HG03196 (cell line): ENCODE measurements around the gene KIF7.
A peak's percentile ranks its signal among the peaks of the same experiment; 100 is the strongest.
"Not testable (repeated sequence)": the region's sequence is repeated elsewhere in the genome, so short reads cannot be mapped to it uniquely, and the experiment has no call there.

Experiments
- ATAC-seq: cut with Tn5 transposase; IDR thresholded peaks from one replicate; pipeline ENCODE4 v1.9.1; 2021; ENCODE audit not compliant: unreplicated experiment

KIF7 gene

GRCh38 chr15:89654847-89655805 lies at the start of gene KIF7:
Gene KIF7, minus strand, starts transcription at chr15:89655467. Its CDS starts 2,537 bp downstream, at chr15:89652930.
- ATAC-seq = no peak

- ATAC-seq = no peak
Observed at GRCh38 chr15:89704411-89704810, 49.1 kb upstream of the KIF7 start.

DNA sequence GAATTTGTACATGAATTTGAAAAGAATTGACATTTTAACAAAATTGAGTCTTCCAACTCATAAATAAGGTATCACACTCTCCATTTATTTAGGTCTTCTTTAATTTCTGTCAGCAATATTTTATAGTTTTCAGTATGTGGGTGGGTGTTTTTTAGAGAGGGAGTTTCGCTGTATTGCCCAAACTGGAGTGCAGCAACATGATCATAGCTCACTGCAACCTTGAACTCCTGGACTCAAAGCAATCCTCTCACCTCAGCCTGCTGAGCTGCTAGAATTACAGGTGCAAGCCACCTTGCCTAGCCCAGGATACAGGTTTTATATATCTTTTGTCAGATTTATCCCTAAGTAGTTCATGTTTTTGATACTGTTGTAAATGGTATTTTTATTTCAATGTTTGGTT lies 39.9 kb upstream of the KIF7 start:
- no peak for ATAC-seq

GRCh38 chr15:89693696-89694095 lies 38.4 kb upstream of the KIF7 start:
- no peak for ATAC-seq

GRCh38 chr15:89693091-89693490 lies 37.8 kb upstream of the KIF7 start:
- ATAC-seq = no peak

- peak; percentile 84 for ATAC-seq
Observed at GRCh38 chr15:89690276-89691218, 35.3 kb upstream of the KIF7 start, which contains the start of the genes PEX11A and WDR93. Gene PEX11A, minus strand, starts transcription at chr15:89690754. Its CDS starts 122 bp downstream, at chr15:89690632. Gene WDR93, plus strand, starts transcription at chr15:89690811. Its CDS starts 10,936 bp downstream, at chr15:89701747.

DNA sequence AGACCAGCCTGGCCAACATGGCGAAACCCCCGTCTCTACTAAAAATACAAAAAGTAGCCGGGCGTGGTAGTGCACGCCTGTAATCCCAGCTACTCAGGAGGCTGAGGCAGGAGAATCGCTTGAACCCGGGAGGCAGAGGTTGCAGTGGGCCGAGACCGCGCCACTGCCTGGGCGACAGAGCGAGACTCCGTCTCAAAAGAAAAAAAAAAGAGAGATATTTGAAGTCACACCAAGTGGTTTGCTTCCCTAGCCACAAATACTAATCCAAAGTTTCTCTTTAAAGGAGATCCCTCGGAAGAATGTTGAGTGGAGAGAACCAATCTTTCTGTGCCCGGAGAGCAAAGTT lies 34.6 kb upstream of the KIF7 start:
- ATAC-seq = not testable (repeated sequence)

DNA sequence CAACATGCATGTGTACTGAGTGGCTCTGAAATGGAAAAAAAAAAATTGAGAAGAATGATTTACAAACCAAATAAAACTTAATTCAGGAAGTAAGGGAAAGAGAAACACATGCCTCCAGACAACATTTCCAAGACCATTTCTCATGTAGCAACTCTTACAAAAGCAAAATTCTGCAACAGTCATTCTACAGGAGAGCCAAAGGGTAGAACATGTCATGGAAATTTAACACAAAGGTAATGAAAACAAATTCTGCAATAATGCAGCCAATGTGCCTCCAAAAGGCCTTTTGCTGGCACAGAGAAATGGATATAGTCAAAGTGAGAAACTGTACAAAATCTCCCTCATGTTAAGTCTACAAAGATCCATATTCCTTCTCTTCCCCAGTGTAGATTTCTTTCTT lies 31.3 kb upstream of the KIF7 start:
- ATAC-seq = no peak

GRCh38 chr15:89685995-89686394 lies 30.7 kb upstream of the KIF7 start:
- no peak for ATAC-seq

- no peak for ATAC-seq
Observed at GRCh38 chr15:89681146-89681545, 25.9 kb upstream of the KIF7 start.

- ATAC-seq = no peak
Observed at GRCh38 chr15:89680282-89680873, 25.1 kb upstream of the KIF7 start.

DNA sequence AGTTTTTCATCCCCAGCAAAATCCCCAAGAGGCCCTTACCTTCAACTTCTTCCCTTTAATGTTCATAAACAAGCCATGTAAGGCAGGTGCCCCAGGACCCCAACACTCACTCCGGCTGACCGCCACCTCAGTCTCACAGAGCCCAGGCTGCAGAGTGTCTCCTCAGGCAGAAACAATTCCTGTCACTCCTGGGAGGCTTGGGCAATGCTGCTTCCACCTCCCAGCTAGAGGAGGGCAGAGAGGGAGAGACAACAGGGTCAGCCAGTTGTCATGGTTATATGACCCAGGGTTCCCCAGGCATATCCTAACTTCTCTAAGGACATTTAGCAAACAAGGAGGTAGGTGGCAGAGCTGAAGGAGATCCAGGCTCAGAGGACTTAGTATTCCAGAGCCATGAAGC lies 23.9 kb upstream of the KIF7 start, which contains the start of gene PLIN1:
TSS of gene PLIN1 (minus strand) at position 156 of the 400 bp plus-strand sequence. CDS start 1,878 bp downstream, outside the sequence.
- ATAC-seq = no peak

- ATAC-seq = no peak
Observed at GRCh38 chr15:89677381-89677780, 22.1 kb upstream of the KIF7 start.

DNA sequence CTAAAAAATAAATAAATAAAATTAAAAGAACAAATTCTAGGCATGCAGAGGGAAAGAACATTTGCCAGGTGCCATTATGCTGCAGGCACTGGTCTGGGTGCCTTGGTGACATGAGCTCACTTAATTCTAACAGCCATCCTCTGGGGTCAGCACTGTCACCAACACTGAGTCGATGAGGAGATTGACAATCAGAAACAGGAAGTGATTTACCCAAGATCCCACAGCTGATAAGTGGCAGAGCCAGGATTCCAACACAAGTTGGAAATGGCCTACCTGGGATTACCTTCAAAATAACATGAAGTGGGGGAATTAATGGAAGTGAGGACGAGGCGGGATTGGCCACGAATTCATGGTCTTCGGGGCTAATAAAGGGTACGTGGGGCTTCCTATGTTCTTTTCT lies 20.3 kb upstream of the KIF7 start:
- no peak for ATAC-seq

GRCh38 chr15:89674526-89674925 lies 19.3 kb upstream of the KIF7 start:
- no peak for ATAC-seq

DNA sequence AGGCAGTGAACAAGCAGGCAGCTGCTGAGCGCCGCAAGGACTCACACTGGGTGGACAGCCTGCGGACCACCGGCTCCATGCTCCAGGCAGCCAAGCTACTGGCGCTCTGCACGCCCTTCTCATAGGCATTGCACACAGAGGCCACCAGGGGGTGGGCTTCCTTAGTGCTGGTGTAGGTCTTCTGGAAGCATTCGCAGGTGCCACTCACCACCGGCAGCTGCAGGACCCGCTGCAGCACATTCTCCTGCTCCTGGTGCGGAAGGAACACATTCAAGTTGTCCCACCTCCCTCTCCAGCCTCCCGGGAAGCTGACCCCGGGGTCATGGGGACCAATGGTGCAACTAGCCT lies 17.9 kb upstream of the KIF7 start:
- ATAC-seq = no peak

DNA sequence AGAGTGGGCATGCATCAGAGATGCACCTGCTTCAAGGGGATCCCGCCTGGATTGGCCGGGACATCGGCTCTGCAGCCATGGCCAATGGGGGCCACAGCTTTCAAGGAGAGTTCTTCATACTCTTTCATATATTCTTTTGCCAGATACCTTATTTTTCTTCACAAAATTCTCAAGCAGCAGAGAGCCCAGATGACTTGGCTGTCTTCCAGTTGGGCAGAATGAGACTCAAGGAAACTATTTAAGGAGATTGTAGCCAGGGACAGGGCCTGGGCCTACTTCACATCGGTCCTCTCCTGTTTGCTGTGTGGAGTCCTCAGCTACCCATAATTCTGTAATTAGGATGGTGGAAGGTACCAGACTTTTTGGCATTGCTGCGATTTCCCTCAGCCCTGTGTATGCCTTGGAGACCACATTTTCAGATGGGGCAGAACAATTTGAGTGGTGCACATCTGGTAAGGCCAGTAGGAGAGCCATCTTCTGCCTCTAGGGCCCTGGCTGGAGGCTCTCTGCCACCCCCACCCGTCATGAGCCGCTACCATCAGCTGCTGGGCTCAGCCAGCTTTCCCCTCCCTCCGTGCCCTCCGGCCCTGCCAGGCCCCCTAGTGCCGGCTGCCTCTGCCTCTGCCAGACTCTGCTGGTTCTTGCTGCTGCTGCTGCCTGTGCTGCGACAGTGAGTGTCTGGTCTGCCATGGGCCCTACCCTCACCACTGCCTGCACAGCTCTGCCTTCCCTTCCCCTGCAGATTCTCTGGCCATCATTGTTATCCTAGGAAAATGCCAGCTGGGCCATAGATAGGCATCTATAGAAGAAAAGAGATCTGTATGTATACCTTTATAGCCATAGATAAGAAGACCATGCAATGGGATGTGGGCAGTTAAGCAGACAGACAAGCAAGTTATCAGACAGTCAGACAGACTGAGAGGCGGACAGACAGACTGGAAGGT lies 17.2 kb upstream of the KIF7 start:
- no peak for ATAC-seq

- no peak for ATAC-seq
Observed at GRCh38 chr15:89671687-89672086, 16.4 kb upstream of the KIF7 start.

- ATAC-seq = no peak
Observed at GRCh38 chr15:89670971-89671560, 15.8 kb upstream of the KIF7 start.

DNA sequence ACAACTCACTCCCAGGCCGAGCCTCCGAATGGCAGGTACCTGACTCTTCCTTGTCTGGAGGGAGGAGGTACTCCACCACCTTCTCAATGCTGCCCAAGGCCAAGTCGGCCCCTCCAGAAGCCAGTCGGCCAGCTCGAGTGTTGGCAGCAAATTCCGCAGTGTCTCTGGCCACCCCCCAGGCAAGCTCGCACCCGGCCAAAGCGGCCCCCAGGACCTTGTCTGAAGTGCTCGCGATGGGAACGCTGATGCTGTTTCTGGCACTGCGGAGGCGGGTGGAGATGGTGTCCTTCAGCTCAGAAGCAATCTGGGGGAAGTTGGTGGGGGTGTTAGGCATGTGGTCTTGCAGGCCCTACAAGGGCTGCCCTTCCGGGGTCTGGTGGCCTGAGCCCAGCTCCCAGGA lies 14.7 kb upstream of the KIF7 start:
- ATAC-seq = no peak
